ENCODE measurements around the gene C2CD4A. TPM values are rescaled to one million over a fixed set of nuclear protein-coding genes. Genes with fewer than 3 reads are reported as not detected.
A peak's percentile ranks its signal among the peaks of the same experiment; 100 is the strongest.

The C2CD4A gene
- total RNA-seq, 3 donors from 2014 or later (not counting 1 experiment from before 2014, with no cell fraction given): not detected

GRCh38 chr15:62026487-62027262, 40.1 kb upstream of the C2CD4A start:
- H3K4me1 Mint-ChIP-seq: peaks cover 0 to 7% of the 10 kb centered on the region in 2 donors
- DNase-seq (no peak), ATAC-seq (no peak)
- H3K9me3 Mint-ChIP-seq: no peaks in the 10 kb centered on the region
- no peak overlapping the region for H3K27ac ChIP-seq (ENCODE audit: low read length)
- H3K27me3 ChIP-seq (ENCODE audit: control insufficient read depth, insufficient read depth, low read length): no peaks in the 10 kb centered on the region
- 100% methylated on average over 2 of the region's 2 CpGs for WGBS (ENCODE audit: insufficient coverage)
- H3K4me3 Mint-ChIP-seq: no peak overlapping the region
- no peaks in the 10 kb centered on the region for H3K36me3 Mint-ChIP-seq
- no peaks in the 10 kb centered on the region for H3K9me3 ChIP-seq (ENCODE audit: control insufficient read depth, insufficient read depth, low read length)
- peaks cover 51% of the 10 kb centered on the region for H3K36me3 ChIP-seq (ENCODE audit: control insufficient read depth, insufficient read depth, low read length)
- intact Hi-C loops (cut with micrococcal nuclease): loop anchor here (10.0 kb wide), 1 partner anchor 48 kb away; no protein-coding TSS in a partner anchor
- no peak for TF ChIP-seq CTCF (IDR thresholded peaks at IDR 0.05)
- H3K27me3 Mint-ChIP-seq (ENCODE audit: low read depth in 2 of 2): no peaks in the 10 kb centered on the region
- H3K27ac Mint-ChIP-seq: peak overlapping the region in 1 of 2 donors; percentile 10
- H3K4me1 ChIP-seq (ENCODE audit: control insufficient read depth, insufficient read depth, low read length): no peaks in the 10 kb centered on the region
- H3K4me3 ChIP-seq (ENCODE audit: low read length): no peak overlapping the region

GRCh38 chr15:62027263-62027565, 39.6 kb upstream of the C2CD4A start:
- 100% methylated on average over 3 of the region's 3 CpGs for WGBS (ENCODE audit: insufficient coverage)
- no peak overlapping the region for H3K4me3 ChIP-seq (ENCODE audit: low read length)
- no peaks in the 10 kb centered on the region for H3K9me3 ChIP-seq (ENCODE audit: control insufficient read depth, insufficient read depth, low read length)
- TF ChIP-seq CTCF (IDR thresholded peaks at IDR 0.05): no peak
- Mint-ChIP-seq H3K4me3 (no peak overlapping the region), H3K27me3 (ENCODE audit: low read depth in 2 of 2) (no peaks in the 10 kb centered on the region), H3K9me3 (no peaks in the 10 kb centered on the region), H3K4me1 (peaks cover 0 to 7% of the 10 kb centered on the region in 2 donors), H3K27ac (no peak overlapping the region), H3K36me3 (no peaks in the 10 kb centered on the region)
- H3K27ac ChIP-seq (ENCODE audit: low read length): no peak overlapping the region
- intact Hi-C loops (cut with micrococcal nuclease): loop anchor here (10.0 kb wide), 1 partner anchor 48 kb away; no protein-coding TSS in a partner anchor
- peaks cover 48% of the 10 kb centered on the region for H3K36me3 ChIP-seq (ENCODE audit: control insufficient read depth, insufficient read depth, low read length)
- H3K4me1 ChIP-seq (ENCODE audit: control insufficient read depth, insufficient read depth, low read length): no peaks in the 10 kb centered on the region
- DNase-seq (no peak), ATAC-seq (no peak)
- no peaks in the 10 kb centered on the region for H3K27me3 ChIP-seq (ENCODE audit: control insufficient read depth, insufficient read depth, low read length)

GRCh38 chr15:62027916-62028315, 38.9 kb upstream of the C2CD4A start:
- H3K27ac Mint-ChIP-seq: no peak overlapping the region
- Histone ChIP-seq H3K27me3 (ENCODE audit: control insufficient read depth, insufficient read depth, low read length) (no peaks in the 10 kb centered on the region), H3K4me3 (ENCODE audit: low read length) (no peak overlapping the region), H3K9me3 (ENCODE audit: control insufficient read depth, insufficient read depth, low read length) (no peaks in the 10 kb centered on the region), H3K4me1 (ENCODE audit: control insufficient read depth, insufficient read depth, low read length) (no peaks in the 10 kb centered on the region), H3K27ac (ENCODE audit: low read length) (no peak overlapping the region), H3K36me3 (ENCODE audit: control insufficient read depth, insufficient read depth, low read length) (peaks cover 47% of the 10 kb centered on the region)
- intact Hi-C loops (cut with micrococcal nuclease): loop anchor here (10.0 kb wide), 1 partner anchor 47 kb away; no protein-coding TSS in a partner anchor
- H3K4me3 Mint-ChIP-seq: no peak overlapping the region
- no peaks in the 10 kb centered on the region for H3K9me3 Mint-ChIP-seq
- peaks cover 0 to 7% of the 10 kb centered on the region in 2 donors for H3K4me1 Mint-ChIP-seq
- no peak for TF ChIP-seq CTCF (IDR thresholded peaks at IDR 0.05)
- no peak for DNase-seq
- H3K36me3 Mint-ChIP-seq: no peaks in the 10 kb centered on the region
- H3K27me3 Mint-ChIP-seq (ENCODE audit: low read depth in 2 of 2): no peaks in the 10 kb centered on the region
- WGBS (ENCODE audit: insufficient coverage): 81% methylated on average over 3 of the region's 5 CpGs
- no peak for ATAC-seq
